Large intestine (tissue), 3 donors: Measurements from ENCODE around the gene C21orf58. TPM values are rescaled to one million over a fixed set of nuclear protein-coding genes. Genes with fewer than 3 reads are reported as not detected.

Source experiments
- DNase-seq, 2 donors: peaks; one replicate each; pipeline versions ENCODE4 v3.0.0 to v3.0.0-alpha.2; 2013
- H3K27ac ChIP-seq: one replicate; pipeline ENCODE4 v1.5.1; 2013; ENCODE audit warnings: low read length
- H3K27me3 ChIP-seq: 2 replicates; pipeline ENCODE4 v1.6.1; 2013; ENCODE audit warnings: low read length; ENCODE audit not compliant: control insufficient read depth, insufficient read depth
- H3K36me3 ChIP-seq: 2 replicates; pipeline ENCODE4 v1.6.1; 2013; ENCODE audit warnings: low read length; ENCODE audit not compliant: control insufficient read depth, insufficient read depth
- H3K4me1 ChIP-seq: one replicate; pipeline ENCODE4 v1.6.1; 2013; ENCODE audit warnings: low read length; ENCODE audit not compliant: control insufficient read depth, insufficient read depth
- H3K4me3 ChIP-seq: one replicate; pipeline ENCODE4 v1.5.1; 2013; ENCODE audit warnings: low read length
- H3K9me3 ChIP-seq: one replicate; pipeline ENCODE4 v1.6.1; 2013; ENCODE audit warnings: mild to moderate bottlenecking, low read depth, low read length, moderate library complexity; ENCODE audit not compliant: control insufficient read depth
- WGBS: methylation state at CpG from one replicate; pipeline ENCODE4 v1.1.5; 2013; ENCODE audit warnings: low lambda C conversion rate; ENCODE audit not compliant: insufficient coverage; 5-methylcytosine and 5-hydroxymethylcytosine counted together
- polyA plus RNA-seq: library from polyadenylated mRNA; unstranded; fragments of 120-200 nt; gene quantifications from one replicate; pipeline ENCODE4 v1.2.1, GENCODE V29; 2013

Gene C21orf58
- polyA plus RNA-seq, 1 donor = 8.7 TPM

- Histone ChIP-seq H3K4me3 (no peak overlapping the region), H3K27ac (no peak overlapping the region), H3K36me3 (peaks cover 83% of the 10 kb centered on the region), H3K27me3 (no peaks in the 10 kb centered on the region), H3K9me3 (no peaks in the 10 kb centered on the region), H3K4me1 (no peaks in the 10 kb centered on the region)
- no CpG with 5 or more reads among the region's 16 CpGs for WGBS
- DNase-seq = no peak
These were observed 30.4 kb upstream of the C21orf58 start for GRCh38 chr21:46354046-46354445.

DNA sequence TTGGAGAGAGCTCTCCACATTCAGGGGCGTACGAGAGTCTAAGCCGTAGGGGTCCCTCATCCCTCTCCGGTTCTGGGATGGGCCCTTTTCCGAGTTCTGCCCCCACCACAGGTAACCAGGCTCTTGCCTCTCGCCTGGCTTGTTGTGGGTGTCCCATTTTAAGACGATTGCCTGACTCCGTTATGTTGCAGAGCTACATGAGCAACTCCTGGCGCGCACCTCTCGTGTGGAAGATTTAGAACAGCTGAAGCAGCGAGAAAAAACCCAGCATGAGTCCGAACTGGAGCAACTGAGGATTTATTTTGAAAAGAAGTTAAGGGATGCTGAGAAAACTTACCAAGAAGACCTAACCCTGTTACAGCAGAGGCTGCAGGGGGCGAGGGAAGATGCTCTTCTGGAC, 29.2 kb upstream of the C21orf58 start:
- no peaks in the 10 kb centered on the region for H3K27me3 ChIP-seq
- H3K9me3 ChIP-seq = no peaks in the 10 kb centered on the region
- no peak for DNase-seq
- no peaks in the 10 kb centered on the region for H3K4me1 ChIP-seq
- H3K36me3 ChIP-seq = peaks cover 89% of the 10 kb centered on the region
- no peak overlapping the region for H3K4me3 ChIP-seq
- WGBS = 90% methylated on average over 2 of the region's 14 CpGs
- H3K27ac ChIP-seq = no peak overlapping the region

DNA sequence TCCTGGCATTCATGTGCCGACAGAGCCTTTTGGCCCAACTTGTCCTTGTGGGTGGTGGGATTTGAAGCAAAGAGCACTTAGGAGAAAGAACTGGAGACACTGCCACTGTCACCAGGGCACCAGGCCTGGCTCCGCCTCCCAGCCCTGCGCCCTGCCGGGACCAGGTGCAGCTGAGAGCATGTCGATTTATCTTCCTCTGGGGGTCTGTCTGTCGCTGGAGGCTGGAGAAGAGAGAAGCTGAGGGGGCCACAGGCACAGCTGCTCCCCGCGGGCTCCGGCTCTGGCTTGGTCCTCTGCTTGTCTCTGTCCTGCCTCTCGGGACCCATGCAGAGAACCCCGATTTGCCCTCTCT, 28.5 kb upstream of the C21orf58 start:
- H3K4me3 ChIP-seq = no peak overlapping the region
- no peak for DNase-seq
- peaks cover 92% of the 10 kb centered on the region for H3K36me3 ChIP-seq
- no peaks in the 10 kb centered on the region for H3K9me3 ChIP-seq
- WGBS = no CpG with 5 or more reads among the region's 11 CpGs
- no peaks in the 10 kb centered on the region for H3K4me1 ChIP-seq
- no peak overlapping the region for H3K27ac ChIP-seq
- H3K27me3 ChIP-seq = no peaks in the 10 kb centered on the region

DNA sequence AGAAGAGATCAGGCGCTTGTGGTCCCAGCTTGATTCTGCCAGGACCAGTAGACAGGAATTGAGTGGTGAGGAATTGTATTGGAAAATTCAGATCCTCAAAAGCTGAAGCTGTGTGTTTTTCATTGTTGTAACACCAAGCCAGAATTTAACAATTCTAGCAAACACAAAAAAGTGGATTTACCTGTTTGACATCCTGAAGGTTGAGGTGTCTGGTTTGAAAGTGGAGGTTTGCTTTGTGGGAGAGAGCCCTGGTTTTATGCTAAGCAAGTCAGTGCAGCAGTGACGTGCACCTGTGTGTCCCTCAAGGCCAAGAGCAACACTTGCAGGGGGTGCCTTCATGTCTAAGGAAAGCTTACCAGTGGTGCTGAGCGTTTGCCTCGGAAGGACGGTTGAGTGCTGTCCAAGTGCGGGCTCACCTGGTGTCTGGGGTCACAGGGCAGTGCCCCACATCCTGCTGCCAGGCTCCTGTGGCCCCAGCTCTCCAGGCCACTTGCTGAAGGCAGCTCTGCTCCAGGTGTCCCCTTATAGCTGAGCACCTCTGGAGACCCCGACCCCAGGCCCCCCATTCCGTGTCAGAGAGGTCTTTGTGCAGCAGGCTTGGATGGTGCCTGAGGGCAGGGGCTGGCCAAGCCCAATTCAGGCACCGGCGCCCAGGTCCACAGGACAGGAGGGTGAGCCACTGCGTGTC, 27.9 kb upstream of the C21orf58 start:
- H3K4me3 ChIP-seq = no peak overlapping the region
- no CpG with 5 or more reads among the region's 11 CpGs for whole genome bisulfite sequencing
- no peak overlapping the region for H3K27ac ChIP-seq
- no peaks in the 10 kb centered on the region for H3K27me3 ChIP-seq
- no peaks in the 10 kb centered on the region for H3K4me1 ChIP-seq
- H3K36me3 ChIP-seq = peaks cover 93% of the 10 kb centered on the region
- DNase-seq = no peak
- H3K9me3 ChIP-seq = no peaks in the 10 kb centered on the region

DNA sequence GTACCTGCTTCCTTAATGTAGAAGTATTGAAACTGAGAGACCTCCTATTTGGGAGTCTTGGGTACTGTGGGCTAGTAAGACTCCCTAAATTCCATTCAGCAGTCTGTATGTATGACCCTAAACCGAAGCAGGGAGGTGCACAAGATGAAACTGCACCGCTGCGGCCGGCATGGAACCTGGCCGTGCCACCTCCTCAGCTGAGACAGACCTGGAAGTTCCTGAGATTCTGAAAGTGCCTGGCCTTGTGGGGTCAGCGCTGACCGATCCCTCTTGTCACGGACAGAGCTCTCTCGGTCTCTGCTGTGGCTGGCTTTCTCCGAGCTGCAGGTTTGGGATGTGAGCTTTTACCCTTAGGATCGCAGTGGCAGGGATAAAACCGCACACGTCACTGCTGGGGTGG, 27.3 kb upstream of the C21orf58 start:
- no peaks in the 10 kb centered on the region for H3K4me1 ChIP-seq
- H3K27me3 ChIP-seq = no peaks in the 10 kb centered on the region
- H3K27ac ChIP-seq = no peak overlapping the region
- peaks cover 93% of the 10 kb centered on the region for H3K36me3 ChIP-seq
- no peaks in the 10 kb centered on the region for H3K9me3 ChIP-seq
- WGBS = no CpG with 5 or more reads among the region's 13 CpGs
- no peak for DNase-seq
- no peak overlapping the region for H3K4me3 ChIP-seq

GRCh38 chr21:46350571-46350970, 26.9 kb upstream of the C21orf58 start:
- Histone ChIP-seq H3K36me3 (peaks cover 93% of the 10 kb centered on the region), H3K4me1 (no peaks in the 10 kb centered on the region), H3K27me3 (no peaks in the 10 kb centered on the region), H3K9me3 (no peaks in the 10 kb centered on the region), H3K4me3 (no peak overlapping the region), H3K27ac (no peak overlapping the region)
- DNase-seq = no peak
- 100% methylated on average over 1 of the region's 8 CpGs for WGBS

GRCh38 chr21:46349134-46349760, 25.6 kb upstream of the C21orf58 start:
- H3K4me1 ChIP-seq = no peaks in the 10 kb centered on the region
- H3K9me3 ChIP-seq = no peaks in the 10 kb centered on the region
- H3K27ac ChIP-seq = no peak overlapping the region
- WGBS = no CpG with 5 or more reads among the region's 17 CpGs
- no peaks in the 10 kb centered on the region for H3K27me3 ChIP-seq
- peaks cover 82% of the 10 kb centered on the region for H3K36me3 ChIP-seq
- DNase-seq = no peak
- H3K4me3 ChIP-seq = no peak overlapping the region

DNA sequence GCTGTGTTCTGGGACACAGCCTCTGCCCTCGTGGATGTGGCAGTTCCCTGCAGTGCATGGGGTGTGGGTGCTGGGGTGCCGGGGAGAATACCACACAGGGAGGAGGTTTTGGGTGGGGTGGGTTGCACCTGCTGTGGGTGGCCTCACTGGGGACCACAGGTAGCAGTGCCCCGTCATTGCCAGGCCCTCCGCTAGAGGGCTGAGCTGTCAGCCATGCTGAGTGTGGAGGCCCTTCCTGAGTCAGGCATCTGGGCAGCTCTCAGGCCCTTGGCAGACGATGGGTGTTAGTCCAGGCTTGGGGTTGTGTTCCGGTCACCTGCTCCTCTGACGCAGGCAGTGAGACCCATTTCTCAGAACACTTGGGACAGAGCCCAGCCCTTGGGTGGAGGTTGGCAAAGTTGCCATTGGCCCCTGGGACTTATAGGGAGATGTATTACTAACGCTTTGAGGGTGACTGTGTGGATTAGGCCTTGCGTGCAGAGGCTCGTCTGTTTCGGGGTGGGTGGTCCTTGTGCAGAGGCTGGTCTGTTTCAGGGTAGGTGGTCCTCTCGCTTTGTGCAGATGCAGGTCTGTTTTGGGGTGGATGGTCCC, 24.2 kb upstream of the C21orf58 start:
- Histone ChIP-seq H3K4me1 (no peaks in the 10 kb centered on the region), H3K4me3 (no peak overlapping the region), H3K27ac (no peak overlapping the region), H3K36me3 (peaks cover 70% of the 10 kb centered on the region), H3K9me3 (no peaks in the 10 kb centered on the region), H3K27me3 (no peaks in the 10 kb centered on the region)
- WGBS = no CpG with 5 or more reads among the region's 12 CpGs
- no peak for DNase-seq

GRCh38 chr21:46347203-46347550, 23.5 kb upstream of the C21orf58 start:
- Histone ChIP-seq H3K27ac (no peak overlapping the region), H3K27me3 (no peaks in the 10 kb centered on the region), H3K9me3 (no peaks in the 10 kb centered on the region), H3K4me3 (no peak overlapping the region), H3K4me1 (no peaks in the 10 kb centered on the region), H3K36me3 (peaks cover 63% of the 10 kb centered on the region)
- 100% methylated on average over 2 of the region's 10 CpGs for WGBS
- no peak for DNase-seq

DNA sequence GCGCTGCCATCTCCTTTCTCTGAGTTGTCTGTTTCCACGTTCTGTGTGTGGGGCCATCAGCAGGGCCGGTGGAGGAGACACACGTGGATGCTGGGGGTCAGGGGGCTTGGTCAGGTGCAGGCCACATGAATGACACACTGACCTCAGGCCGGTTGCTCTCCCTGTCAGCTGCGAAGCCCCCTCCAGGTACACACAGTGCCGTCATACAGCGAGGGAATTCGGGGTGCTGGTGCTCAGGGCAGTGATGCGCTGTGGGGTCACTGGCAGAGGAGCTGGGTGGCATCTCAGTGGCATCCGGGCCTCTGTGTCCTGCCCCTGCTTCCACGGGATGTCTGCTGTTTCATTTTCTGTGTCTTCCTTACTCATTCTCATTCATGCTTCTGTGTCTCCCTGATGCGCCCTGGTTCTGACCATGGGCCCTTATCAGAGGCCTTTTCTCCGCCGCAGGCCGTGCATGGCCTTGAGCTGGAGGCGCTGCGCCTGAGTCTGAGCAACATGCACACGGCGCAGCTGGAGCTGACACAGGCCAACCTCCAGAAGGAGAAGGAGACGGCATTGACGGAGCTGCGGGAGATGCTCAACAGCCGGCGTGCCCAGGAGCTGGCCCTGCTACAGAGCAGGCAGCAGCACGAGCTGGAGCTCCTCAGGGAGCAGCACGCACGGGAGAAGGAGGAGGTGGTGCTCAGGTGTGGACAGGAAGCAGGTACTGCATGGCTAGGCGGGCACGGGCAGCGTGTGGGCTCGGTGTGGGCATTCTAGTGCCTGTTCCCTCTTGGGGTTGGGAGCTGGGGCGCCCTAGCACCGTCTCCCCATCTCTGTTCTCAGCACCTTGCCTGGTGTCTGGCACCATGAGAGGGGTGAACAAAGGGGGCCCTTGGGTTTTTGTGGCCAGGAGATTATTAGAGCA, 22.9 kb upstream of the C21orf58 start:
- H3K4me1 ChIP-seq = no peaks in the 10 kb centered on the region
- no peaks in the 10 kb centered on the region for H3K27me3 ChIP-seq
- H3K4me3 ChIP-seq = no peak overlapping the region
- no CpG with 5 or more reads among the region's 34 CpGs for WGBS
- peaks cover 57% of the 10 kb centered on the region for H3K36me3 ChIP-seq
- H3K27ac ChIP-seq = no peak overlapping the region
- H3K9me3 ChIP-seq = no peaks in the 10 kb centered on the region
- DNase-seq = no peak
